GM03348 (cell line): ENCODE data around the gene FGR.

Experiments
- DNase-seq: peaks from one replicate; pipeline ENCODE4 v3.0.0; 2012; ENCODE audit warnings: low spot score

FGR gene

DNA sequence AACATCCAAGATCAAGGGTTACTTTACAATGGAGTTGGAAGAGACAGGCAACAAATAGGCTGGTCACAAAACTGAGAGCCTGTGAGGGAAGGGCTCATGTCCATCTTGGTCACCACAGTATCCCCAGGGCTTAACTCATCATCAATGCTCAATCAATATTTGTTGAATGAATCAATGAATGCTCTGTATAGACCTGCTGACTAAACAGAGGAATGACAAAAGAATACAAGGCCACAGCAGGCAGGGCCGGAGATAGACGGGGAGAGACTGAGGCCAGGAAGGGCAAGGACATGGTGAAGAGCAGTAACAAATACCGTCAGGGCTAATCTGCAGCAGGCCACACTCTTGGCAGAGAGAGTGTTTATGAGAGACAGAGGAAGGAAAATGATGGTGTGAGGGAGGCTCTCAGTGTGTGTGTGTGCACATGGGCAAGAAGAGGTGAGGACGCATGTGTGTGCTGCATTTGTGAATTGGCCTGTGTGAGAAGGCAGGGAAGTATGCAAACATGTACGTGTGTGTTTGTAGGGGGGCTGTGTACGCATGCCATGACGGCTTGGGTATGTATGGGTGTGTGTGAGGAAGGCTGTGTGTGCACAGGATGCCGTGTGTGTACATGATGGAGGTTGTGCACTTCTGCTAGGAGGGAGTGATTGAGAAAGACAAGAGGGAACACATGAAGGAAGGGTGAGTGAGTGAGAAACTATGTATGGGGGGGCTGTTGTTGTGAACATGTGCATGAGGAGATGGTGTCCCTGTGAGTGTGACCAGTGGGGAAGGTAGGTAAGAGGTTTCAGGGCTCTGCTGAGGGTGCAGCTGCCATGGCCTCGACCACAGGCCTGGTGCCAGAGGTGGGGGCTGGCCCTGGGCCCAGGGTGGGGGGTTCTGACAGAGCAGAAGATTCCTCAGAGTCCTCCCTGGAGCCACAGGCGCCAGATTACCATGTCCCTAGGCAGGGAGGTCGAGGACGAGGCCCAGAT, 46.4 kb downstream of the FGR start:
- peak; percentile 73 for DNase-seq

DNA sequence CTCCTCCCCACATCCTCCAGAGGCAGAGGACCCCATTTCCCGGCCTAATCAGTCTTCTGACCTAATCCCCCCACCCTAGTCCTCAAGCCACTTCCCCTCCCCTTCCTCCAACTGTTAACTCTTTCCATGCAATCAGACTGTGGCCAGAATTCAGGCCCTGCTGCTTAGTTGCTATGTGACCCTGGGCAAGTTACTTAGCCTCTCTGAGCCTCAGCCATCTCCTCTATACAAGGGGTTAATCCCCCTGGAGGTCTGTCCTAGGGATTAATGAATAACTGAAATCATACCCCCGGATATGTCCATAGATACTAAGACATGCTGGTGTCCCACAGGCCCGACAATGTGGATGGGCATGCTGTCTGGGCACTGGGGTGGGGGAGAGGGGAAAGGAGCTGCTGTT, 49.3 kb downstream of the FGR start:
- DNase-seq, result no peak

DNA sequence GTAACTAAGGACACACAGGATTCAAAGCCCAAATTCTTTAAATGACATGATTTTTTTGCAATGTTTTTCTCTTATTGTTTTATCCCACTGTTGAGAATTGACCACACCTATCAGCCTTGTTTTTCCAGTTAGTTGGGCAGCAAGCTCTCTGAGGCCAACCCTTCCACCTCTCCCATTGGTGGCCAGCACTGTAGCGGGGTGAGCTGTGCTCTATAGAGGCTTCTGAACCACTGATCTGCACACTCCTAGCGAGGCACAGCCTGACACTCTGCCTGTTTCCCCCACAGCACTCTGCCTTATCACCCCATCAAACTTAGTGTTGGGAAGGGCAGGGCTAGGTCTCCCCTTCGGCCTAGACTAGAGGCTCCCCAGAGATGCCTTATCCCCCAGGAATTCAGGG, 50.5 kb downstream of the FGR start:
- DNase-seq, result no peak

DNA sequence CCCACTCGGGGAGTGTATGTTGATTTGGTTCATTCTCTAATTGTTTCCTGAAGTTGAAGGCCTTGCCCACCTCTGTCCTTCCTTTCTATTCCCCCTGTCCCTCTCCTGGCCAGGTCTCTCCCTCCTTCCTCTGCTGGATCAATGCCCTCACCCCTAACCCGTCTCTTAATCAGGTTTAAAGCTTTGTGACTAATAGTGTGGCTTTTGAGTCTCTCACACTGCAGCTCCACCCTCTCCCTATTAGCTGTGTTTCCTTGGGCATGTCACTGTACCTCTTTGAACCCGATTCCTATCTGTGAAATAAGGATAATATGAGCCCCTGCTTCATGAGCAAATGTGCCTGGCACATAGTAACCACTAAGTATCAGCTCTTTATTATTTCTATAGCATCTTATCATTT, 51.5 kb downstream of the FGR start:
- no peak for DNase-seq

DNA sequence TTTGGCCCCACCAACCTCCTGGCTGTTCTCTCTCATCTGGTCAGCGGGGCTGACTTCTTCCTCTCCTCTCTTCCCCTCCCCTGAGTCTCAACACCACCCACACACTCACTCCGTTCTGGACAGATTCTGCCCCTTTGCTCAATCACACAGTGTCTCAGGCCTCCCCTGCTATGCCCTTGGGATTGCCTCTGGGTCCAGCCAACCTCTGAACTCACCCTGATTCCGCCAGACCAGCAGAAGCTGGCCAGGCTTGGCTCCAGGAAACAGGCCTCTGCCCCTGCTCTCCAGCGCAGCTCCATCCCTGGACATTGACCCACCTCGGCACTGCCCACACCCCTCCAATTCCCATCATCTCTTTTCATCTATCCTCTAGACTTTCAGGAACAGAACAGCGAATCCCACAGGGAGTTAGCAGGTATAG, 53.2 kb downstream of the FGR start:
- no peak for DNase-seq

DNA sequence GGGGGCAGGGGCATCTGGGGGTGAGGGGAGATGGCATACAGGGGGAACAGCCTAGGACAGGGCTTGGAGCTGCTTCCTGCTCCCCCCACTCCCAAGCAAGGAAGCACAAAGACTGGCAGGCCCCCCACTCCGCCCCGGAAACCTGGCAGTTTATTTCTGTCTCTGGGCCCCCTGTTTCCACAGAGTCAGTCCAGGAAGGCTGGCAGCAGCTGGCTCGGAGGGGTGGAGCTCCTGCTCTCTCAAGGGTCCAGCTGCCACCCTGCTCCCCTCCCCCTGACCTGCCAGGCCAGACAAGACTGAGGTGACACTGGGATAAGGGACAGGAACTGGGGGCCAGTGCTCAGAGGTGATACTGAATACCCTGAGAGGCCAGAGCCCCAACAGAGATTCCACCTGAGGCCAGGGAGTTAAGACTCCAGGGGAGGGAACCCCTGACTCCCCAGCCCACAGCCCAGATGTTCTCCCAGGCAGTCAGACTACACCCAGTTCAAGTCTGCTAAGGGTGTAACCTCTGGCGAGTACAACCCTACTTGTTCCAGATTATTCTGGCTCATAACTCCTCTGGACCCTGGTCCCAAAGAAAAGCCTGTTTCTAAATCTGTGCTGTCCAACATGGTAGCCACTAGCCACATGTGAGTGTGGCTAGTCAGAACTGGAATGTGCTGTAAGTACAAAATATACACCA, 57.3 kb downstream of the FGR start:
- no peak for DNase-seq

DNA sequence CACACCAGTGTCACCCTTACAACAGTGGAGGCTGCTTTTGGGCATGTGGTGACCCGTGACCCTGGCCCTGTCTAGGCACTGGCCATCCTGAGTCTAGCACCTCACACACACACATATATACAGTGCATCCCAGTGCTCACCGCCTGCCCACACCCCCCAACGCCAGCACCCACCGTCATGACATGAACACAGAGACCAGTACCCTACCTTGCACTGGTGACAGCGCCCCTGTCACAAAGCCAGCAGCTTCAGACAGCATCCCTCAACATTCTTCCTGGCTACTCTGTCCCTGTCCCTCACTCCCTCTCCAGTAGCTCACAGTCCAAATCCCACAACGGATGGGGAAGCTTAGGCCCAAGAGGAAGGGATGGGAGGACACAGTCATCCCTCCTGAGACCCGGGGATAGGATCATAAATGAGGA, 58.2 kb downstream of the FGR start:
- no peak for DNase-seq

DNA sequence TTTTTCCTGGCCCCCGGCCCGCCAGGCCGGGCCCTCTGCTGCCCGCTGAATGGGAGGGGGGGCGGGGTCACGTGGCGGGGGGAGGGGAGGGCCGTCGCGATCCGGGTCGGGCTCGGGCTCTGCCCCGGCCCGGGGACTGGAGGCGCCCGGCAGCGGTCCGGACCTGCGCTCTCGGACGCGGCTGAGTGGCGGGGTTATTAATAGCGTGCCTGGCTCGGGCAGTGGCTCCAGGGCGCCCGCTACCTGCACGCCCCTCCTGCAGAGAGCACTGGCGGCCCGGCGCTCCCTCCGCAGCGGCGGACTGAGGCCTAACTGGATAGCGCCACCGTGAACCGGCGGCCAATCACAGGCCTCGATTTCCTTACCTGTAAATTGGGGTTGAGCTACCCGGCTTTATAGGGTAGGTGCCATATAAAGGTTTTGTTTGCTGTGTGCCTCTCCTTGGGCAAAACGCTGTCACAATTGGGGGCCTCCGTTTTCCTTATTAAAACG, 59.1 kb downstream of the FGR start:
- peak; percentile 92 for DNase-seq

DNA sequence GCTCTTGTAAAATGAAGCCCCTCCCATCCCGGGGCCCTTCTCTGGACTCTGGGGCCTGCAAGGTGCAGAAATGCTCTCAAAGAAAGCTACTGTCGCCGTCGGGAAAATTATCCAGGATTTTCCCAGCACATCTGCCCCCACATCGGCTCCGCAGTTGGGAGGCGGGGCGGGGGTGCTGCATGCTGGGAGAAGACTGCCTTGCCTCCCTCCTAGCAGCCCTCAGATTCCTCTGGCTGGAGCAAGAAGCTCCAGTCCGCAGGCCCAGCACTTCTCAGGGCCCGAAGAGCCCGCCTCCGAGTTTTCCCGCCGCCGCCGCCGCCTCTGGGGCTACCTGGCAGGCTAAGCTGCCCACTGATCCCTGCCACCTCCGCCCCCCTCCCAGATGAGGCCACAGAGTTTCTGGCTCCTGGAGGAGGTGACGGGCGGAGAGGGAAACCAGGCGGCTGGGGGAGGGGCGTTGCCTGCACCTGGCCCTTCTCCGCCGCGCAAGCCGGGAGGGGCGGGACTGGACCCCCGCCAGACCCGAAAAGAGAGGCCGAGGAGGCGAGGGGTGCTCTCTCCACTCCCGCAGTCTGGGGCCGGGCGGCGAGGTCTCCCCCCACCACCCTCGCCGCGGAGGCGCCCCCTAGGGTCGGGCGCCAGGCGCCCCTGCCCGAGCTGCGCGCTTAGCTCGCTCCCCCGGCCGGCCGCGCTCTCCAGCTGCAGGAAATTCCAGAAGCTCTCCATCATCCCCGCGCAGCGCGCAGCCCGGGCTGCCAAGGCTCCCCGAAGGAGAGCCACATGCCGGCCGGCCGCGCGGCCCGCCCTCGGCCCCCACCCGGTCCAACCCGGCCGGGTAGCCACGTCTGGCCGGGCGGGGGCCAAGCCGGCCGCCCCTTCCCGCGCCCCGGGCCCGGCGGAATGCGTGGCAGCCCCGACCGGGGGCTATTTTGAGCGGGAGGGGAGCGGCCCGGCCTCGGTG, 59.8 kb downstream of the FGR start:
- peak; percentile 93 for DNase-seq

DNA sequence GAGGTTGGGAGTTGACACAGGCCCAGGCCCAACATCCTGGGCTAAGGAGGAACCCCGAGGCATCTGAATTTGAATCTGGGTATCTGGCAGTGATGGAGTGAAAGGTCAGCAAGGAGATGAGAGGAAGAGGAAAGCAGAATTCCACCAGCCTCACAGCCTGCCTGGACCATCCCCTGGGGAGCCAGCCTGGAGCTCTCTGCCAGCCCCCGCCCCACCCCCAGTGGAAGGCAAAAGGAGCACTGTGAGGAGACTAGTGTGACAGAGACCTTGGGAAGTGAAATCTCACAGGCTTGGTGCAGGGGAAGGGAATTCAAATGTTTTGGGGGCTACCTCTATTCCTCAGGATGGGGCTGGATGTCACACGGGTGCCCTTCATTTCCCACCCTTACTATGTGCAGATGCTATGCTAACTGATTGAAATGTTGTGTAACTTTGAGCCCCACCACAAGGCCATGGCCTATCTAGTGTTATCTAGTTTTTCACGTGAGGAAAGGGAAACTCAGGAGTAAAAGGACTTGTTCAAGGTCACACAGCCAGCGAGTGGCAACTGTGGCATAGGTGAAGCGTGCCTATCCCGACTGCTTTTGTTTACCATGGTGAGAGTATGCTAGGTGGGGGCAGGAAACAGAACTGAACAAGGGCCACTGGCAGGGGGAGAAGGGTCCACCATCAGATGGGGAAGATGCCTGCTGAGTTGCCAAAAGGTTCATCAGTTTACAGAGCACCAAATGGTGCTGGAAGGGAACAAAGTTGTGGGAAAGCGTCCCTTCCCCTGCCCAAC, 60.8 kb downstream of the FGR start:
- DNase-seq, result no peak

DNA sequence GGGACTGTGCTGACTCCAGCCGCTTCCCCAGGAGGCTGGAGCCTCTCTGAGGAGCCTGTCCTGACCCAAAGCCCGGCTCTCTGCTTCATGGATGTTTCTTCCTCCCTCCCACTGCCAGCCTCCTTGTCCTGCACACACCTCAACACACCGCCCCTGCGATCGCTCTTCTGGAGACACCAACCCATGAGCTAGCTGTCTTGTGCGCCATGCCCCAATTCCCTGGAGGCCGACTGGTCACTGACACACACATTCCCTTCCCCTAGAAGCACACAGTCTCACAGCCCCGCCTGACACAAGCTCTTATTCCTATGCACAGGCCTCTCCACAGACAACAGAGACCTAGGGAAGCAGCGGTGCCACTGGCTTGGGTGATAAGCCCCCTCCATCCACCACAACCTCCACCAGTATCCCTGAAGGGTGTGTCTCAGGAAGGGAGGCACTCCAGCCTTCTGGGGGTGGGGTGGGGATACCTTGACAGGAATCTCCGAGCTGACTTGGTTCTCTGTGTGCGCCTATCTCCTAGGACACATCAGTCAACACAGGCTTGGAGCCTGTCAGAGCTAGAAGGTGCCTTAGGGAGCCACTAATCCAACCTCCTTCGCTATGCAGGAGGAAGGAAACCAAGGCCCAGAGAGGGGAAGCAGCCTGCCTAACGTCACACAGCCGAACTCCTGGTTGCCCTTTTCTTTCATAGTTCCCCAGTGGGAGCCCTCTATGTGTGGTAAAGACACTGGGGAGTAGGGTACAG, 62.1 kb downstream of the FGR start:
- no peak for DNase-seq

DNA sequence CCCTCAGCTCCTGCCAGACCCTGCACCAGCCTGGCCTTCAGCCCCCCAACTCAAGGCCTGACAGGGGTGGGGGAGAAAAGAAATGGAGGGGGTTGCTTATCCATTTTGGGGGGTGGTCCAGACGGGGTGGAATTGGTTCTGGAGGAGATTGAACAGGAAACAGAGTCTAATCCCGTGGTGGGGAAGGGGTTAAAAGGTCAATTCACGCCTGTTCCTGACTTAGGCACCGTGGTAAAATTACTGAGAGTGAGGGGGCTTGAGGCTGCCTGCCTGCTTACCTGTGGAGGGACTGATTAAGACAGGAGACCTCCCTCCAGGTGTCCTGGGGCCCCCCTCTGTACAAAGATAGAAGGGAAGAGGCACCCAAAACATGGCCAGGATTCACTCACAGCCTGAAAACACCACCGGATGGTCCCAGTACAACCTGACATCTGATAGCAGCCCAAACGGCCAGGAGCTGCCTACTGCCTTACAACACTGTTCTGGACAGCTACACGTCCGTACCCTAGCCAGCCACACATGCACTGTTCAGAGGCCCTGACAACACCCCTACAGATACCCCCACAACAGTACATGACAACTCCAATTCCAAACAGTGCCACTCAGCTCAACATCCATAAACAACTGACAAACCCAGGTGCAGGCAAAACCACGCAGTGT, 62.8 kb downstream of the FGR start:
- no peak for DNase-seq

DNA sequence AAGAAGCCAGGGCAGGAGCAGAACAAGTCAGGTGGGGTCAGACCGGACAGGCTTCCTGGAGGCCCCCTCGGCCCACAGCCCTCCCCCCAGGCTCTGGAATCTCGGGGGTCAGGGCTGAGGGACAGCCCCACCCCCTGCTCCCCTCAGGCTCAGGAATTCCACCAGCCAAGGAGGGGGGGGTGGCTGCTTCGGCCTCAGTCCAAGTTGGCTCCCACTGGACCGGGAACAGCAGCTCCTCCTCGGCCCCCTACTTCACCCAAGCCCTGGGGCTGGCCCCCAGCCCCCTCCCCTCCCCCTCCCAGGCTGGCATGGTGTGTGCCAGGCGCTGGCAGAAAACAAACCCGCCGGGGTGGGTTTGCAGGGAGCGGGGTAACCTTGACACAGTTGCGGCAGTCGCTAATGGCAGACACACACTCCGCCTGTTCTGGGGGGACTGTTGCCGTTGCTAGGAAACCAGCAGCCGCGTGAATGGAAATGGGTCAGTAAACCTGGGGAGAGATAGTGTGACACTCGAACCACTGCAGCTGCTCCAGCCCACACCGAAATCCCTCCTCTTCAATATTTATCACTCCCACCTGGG, 63.5 kb downstream of the FGR start:
- no peak for DNase-seq

DNA sequence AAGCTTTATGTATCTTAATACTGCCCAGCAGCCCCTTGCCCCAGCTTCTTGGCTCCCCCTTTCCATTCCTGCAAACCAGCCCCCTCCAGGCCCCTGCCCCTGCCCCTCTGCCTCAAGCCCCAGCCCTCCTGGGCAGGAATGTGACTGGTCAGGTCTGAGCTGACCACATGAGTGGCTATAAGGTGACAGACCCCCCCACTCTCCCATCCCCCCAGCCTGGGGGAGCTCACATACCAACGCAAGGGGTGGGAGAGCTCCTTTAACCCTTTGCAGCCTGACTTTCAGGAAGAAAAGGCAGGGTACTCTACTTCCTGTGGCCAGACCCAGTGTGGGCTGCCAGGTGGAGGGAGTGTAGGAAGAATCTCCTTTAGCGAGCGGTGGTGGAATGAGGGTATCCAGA, 64.2 kb downstream of the FGR start:
- no peak for DNase-seq

DNA sequence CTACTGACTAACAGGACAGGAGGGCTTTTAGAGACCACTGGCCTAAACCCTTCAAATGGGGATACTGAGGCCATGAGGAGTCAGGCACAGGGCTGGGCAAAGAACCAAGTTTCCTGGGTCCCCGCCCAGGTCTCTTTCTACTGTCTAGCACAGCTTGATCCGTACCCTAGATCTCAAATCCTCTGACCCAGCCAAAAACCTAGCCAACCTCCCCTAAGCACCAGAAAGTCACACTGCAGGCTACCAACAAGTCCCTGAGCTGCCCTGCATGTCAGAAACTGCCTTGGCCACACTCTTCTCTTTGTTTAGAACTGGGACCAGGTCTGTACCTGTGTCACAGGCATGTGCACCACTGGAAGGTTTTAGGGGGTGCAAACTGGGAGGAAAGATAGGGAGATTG, 64.6 kb downstream of the FGR start:
- no peak for DNase-seq

DNA sequence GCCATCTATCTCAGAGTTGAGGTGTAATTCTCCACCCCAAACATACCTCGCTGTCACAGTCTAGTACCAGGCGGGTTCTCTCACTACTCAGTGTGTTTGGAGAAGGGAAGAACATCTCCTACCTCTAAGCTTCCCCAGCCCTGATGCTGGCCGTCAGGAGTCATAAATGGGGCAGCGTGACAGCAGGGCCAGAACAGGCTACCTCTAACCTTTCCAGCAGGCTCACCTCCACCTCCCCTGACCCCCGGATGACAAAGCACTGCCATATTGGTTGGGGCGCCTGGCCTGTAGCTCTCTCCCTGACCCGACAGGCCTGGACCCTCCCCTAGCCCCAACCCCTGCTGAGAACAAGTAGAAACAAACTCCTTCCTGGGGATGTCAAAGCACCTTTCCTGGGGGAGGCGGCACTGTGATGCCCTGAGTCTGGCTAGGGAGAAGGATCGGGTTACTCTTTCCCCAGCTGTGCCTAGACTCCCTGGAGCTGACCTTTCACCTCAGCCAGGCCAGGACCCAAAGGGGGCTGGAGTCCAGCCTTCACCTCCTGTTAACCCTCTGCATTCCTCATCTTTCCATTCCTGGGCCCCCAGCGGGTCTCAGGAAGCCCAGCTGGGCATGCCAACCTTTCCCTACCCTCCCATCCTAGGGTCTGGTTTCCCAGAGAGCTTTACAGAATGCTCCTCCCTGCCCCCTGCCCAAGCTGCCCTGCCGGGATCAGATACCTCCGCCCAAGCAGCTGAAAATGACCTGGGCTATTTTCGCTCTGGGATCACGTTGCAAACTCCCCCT, 65.3 kb downstream of the FGR start:
- DNase-seq, result no peak

DNA sequence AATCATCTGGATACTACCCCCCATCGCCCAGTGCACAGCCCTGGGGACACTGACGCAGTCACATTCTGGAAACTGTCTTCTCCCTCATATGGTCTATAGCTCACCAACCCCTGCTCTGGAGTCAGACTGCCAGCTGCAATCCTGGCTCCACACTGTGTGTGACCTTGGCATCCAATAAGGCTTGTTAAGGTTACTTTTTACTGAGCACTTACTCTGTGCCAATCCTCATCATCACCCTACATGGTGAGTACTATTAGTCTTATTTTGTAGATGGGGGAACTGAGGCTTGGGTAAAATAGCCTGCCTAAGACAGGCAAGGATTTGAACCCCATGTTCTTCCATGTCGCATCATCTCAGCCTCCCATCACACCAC, 65.9 kb downstream of the FGR start:
- DNase-seq, result no peak

DNA sequence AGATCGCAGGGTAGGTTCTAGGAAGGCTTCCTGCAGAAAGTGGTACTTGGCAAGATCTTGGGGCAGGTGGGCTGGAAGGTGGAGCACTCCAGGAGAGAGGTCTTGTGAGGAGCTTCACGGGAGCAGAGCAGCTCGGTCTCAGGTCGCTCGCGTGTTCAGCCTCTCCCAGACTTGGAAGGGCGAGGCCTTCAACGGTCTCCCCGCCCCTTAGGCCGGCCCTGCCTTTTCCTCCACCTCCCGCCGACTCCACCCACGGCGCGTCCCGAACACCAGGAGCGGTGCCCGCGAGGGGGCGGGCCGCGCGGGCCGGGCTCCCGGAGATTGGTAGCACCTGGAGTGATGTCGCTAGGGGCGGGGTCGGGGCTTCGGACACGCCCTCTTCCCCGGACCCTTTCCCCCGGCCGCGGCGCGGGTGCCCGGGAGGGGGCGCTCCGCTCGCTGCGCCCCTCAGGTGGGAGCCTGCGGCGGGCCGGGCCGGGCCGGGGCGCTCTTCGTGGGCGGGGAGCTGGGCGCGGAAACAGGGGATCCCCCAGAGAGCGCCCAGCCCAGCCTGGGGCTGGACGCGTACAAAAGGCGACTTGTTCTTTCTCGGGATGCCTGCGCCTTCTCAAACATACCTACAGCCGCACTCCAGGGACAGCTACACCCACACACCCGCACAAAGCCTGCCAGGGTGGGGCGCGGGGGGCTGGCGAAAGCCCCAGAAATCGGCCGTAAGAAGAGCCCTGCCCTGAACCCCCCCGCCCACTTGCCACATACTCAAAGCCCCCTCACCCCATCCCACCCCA, 66.5 kb downstream of the FGR start:
- DNase-seq, result peak; percentile 96
